Suppressor macrophage treated with lipopolysaccharide for 1 hour (primary cell): ENCODE data around the gene ARPP21.
A peak's percentile ranks its signal among the peaks of the same experiment; 100 is the strongest.
"Not testable (repeated sequence)": the region's sequence is repeated elsewhere in the genome, so short reads cannot be mapped to it uniquely, and the experiment has no call there.

Experiments used
- DNase-seq, 3 donors: peaks; one replicate each; pipeline ENCODE4 v3.0.0-alpha.2; 2020 to 2022

ARPP21 gene

DNA sequence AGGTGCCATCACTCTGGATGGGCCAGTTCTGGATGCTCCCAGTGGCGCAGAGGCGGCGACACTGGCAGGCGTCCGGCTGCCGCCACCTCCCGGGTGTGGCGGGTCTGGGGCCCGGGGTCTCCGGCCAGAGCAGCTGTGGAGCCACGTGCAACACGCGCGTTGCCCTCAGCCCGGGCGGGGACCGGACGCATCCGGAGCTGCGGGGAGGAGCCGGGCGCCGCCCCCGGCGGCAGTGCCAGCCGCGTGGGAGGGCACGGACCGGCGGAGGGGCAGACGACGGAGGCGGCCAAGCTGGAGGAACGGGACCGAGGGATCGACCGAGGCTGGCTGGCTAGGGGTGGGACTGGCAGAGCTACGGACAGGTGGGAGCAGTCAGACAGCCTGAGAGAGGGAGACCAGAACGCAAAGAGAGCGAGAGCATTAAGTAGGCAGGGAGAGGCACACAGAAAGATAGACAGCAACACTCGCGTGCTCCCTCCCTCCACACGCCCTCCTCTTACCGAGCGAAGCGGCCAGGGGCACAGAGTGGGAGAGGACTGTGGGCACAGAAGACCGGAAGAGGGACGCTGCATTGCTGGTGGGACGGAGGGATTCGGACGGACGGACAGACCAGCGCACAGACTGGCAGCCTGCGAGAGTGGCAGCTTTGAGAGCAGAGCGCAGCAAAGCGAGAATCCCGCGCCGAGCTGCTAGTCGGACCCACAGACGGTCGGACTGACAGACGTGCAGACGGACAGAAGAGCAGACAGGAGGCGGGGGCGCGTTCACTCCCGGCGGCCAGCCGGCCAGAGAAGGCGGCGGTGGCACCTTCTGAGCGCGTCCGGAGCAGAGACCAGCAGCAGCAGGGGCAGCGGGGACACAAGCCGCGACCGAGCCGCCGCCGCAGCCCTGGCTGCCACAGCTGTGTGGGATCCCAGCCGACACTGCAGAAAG lies at the start of gene ARPP21:
ARPP21 (plus strand) TSS at position 272 of the 933 bp plus-strand sequence. CDS start 42,227 bp downstream, outside the sequence.
- DNase-seq: peak in 2 of 3 donors; percentile 7 to 41

GRCh38 chr3:35592589-35593295 lies 46.6 kb upstream of the ARPP21 start:
- DNase-seq: no peak

DNA sequence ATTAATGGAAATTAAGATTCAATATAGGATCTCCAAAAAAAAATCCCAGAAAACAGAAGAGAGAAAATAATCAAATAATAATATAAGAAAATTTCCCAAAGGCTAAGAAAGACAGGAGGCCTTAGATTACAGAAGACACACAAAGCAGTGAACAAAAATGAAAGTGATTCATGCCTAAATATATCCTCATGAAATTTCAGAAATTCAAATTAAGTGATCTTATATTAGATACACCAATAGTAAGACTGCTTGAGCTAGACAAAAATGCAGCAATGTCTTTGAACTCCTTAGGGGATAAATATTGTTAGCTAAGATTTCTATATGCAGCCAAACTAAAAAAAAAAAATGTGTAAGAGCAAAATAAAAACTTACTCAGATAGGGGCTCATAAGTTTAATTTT lies 44.6 kb upstream of the ARPP21 start:
- DNase-seq: no peak

DNA sequence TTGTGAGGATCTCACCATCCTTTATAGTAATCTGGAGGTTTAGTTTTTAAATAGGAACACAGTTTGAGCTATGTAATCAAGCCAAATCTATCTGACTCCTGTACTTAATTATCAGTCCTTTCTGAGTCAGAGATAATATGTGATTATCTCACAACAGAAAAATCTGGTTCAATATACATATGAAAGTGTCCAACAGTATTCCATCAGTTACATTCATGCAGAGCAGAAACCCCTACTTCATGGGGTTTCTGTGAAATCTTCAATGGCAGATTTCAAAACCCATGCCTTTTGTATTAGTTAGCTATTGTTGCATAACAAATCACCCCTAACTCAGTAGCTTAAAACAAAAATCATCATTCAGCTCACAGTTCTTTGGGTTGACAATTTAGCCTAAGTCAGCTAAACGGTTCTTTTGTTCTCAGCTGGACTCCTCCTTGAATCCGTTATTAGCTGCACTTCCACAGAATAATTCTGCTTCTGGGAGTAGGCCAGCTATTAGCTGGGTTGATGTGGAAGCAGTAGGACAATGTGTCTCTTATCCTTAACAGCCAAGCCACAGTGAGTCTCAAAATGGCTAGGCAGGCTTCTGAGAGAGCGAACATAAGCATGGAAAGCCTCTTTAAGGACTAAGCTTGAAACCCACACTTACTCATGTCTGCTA lies 42.9 kb upstream of the ARPP21 start:
- no peak for DNase-seq

GRCh38 chr3:35597490-35597889 lies 41.8 kb upstream of the ARPP21 start:
- DNase-seq: no peak

DNA sequence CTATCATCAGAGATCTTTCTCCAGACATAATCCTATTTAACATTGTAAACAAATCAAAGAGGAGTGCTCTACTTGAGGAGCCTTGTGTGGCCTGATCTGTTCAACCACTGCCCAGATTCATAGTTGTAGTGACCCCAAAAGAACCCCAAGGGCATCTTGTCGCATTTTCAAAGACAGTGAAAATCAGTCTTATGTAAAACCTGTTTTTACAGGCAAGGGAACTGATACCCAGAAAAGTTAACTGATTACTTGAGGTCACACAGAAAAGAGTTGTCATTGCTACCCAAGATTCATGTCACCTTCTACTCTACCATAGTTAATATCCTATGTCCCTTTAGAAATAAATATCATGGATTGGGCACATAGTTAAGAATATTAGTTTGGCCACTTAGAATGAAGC lies 40.5 kb upstream of the ARPP21 start:
- DNase-seq: no peak

GRCh38 chr3:35601959-35602358 lies 37.4 kb upstream of the ARPP21 start:
- DNase-seq: no peak

DNA sequence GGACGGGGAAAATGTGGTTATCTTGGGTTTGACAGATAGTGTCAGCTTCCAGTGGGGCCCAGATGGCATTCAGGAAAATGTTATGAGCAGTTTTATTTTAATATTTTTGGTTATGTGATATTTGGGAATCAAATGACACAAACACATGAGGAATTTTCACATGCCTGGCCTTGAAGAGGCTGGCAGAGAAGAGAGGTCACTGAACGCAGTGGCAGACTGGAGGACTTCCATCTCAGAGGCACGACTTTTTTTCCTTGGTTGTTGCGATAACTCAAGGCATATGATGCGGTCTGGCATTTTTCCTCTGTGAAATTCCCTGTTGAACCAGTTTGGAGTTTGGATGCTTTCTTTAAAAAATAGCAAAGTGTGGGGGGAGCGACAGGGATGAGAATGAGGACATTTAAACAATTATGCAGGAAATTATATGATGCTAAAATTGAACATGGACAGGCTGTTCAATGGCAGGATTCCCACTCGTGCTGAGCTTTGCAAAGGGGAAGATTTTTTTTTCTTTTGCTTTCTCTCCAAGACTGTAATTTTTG lies 36.9 kb upstream of the ARPP21 start:
- no peak for DNase-seq

GRCh38 chr3:35616346-35616745 lies 23.0 kb upstream of the ARPP21 start:
- DNase-seq: no peak

GRCh38 chr3:35617370-35617769 lies 22.0 kb upstream of the ARPP21 start:
- no peak for DNase-seq

DNA sequence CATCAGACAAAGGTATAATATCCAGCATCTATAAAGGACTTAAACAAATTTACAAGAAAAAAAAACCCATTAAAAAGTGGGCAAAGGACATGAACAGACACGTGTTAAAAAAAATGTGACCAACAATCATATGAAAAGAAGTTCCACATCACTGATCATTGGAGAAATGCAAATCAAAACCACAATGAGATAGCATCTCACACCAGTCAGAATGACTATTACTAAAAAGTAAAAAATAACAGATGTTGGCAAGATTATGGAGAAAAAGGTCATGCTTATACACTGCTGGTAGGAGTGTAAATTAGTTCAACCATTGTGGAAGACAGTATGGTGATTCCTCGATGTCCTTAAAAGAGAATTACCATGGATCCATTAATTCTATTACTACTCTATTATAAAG lies 19.1 kb upstream of the ARPP21 start:
- not testable (repeated sequence) for DNase-seq

GRCh38 chr3:35624698-35625097 lies 14.6 kb upstream of the ARPP21 start:
- no peak for DNase-seq

DNA sequence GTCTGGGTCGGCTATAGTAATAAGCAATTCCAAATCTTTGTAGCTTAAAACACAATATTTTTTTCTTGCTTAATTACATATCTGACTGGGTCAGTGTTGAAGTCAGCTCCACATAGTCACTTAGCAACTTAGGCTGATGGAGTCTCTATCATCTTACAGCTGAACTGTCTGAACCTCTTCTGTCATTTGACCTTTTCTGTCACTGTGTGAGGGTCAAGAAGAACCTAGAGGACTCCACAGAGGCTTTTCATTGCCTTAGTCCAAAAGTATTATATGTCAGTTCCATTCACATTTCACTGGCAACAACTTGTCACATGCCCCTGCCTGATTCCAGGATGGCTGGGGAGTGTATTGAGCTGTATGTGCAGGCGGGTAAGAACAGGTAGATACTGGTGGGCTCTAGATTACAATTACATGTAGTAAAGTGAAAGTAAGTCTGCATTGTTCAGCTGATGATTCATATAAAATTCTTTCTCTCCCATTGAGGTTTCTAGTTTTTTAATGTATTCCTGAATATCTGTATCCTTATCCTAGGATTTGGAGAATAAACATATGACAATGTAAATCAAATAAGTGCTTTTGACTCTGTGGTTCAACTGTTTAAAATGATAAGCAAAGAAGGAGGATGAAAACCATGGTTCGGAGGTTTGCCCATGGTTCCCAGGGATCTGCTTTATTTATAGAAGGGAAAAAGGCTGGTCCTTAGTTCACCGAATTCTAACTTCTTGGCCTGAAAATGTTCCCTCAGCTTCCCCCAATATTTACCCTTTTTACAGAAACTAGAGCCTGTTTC lies 5.8 kb upstream of the ARPP21 start:
- DNase-seq: no peak

DNA sequence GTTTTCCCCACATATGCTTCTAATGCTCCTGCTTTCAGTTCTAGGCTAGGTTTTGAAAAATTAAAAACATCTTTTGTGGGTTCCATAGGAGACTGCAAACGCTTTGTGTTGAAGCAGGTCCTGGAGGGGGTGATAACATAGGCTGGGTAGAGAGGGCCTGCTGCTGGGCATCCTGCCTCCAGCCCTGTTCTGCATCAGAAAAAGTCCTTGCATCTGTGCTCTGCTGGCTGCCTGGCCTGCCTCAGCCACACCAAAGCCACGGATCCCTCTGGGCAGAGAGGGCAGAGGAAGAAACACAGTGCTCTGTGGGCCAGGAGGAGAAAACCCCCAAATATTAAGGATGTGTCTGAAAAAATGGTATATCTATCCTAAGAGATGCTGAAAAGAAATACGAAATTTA lies 3.9 kb upstream of the ARPP21 start:
- no peak for DNase-seq

DNA sequence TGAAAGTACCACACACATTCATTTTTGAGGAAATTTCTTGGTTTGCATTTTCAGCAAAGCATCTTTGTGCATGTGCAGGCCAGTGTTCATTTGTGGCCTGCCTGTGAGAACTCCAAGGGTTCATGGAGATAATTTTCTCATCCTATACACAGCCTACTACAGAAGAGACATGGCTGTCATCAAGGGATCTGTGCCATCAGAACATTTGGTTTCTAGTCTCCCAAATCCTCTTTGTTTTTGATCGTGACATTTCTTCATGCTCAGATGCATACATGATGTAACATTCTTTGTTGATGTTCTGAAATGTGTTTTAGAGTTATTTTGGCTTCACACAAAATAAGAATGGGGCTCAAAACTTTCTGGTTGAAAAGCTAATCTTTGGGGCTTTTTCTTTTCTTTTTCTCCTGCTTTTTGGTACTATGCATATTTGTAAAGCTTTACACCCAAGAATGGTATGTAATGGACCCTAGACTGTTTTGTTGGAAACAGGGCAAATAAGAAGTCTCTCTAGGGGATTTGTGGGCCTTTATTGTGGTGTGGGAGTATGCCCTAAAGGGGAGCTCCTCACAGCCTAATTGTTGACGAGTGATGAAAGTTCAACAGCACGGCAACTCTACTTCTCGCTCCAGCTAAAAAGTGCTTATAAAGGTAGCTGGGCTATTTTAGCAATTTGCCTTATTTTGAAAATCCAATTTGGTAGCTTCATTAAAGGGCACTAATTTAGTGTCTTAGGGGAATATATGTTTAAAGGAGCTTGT lies 3.2 kb upstream of the ARPP21 start:
- DNase-seq: no peak

DNA sequence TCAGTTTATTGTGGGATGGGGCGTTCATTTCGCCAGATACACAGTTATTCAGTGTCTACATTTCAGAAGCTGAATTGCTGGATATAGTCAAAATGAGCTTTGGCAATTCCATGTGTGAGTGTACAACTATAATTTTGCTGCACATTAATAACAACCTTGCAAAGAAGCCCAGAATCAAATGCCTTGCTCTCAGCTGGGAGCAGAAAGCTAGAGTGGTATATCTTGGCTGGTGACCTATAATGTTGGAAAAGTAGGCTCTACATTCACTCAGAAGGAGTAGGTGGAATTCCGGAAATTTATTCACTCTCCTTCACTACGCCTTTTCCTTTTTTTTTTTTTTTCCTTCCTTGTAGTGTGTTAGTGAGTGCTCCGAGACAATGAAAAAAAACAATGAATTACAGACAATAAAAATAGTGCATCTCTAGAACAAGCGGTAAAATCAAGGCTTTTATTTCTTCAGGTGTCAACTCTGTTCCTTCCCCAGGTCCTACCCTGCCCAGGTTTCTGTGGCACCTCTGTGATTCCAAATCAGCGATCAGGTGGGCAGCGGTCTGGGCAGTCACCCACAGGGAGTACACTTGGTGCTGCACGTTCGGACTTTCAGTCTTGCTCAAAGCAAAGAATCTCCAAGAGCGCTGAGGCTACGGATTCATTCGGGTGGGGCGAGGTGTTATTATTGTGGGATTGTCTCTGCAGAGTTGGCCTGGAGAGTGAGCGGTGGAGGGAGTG lies 910 bp upstream of the ARPP21 start:
- DNase-seq: no peak

DNA sequence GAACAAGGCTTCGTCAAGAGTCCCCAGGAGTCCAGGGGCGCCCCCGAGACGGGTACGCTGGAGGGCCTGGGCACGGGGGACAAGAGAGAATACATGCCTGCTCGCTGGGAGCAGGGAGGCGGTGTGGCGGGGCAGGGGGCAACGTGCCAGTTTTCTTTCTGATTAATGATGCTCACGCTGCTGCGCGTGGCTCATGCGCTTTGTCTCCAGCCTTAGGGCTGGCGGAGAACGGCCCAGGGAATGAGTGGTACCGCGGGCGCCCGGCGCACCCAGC lies 408 bp upstream of the ARPP21 start:
- no peak for DNase-seq

GRCh38 chr3:35640190-35641165 lies 1.2 kb downstream of the ARPP21 start:
- DNase-seq: no peak

DNA sequence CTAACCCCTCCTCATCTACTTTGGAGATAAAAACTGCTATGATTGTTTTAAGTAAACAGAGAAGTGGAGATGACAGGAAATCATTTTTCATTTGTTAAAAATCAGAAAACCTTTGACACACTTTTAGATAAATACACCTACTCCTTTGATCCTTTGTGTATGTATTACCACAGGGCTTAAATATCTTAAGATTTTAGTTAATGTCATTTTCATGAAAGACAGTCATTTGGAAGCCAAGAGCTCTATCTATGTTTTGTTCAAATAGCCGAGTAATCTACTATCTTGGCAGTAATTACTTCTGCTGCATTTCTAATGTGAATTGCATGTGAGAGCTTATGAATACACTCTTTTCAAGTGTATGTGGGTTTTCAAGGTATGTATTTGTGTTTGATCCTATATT lies 2.0 kb downstream of the ARPP21 start:
- no peak for DNase-seq
